Body of pancreas (tissue), 4 donors: Measurements from ENCODE around the gene MYLK. TPM values are rescaled to one million over a fixed set of nuclear protein-coding genes. Genes with fewer than 3 reads are reported as not detected.

Source experiments
- ATAC-seq: fragments of 150-250 bp; one replicate; pipeline ENCODE4 v1.9.1; 2016
- DNase-seq, 4 donors: peaks; one replicate each; pipeline ENCODE4 v3.0.0-alpha.2; 2019
- H3K27ac ChIP-seq, 4 donors: fragments of 200-600 bp; sonication (generic); 1 replicate in 3 of 4; 2 replicates in 1 of 4; pipeline versions ENCODE4 v1.5.1 to v1.6.1; 2016 to 2019; ENCODE audit warnings: mild to moderate bottlenecking in 1 of 4, mixed read lengths in 1 of 4, moderate library complexity in 1 of 4
- H3K27me3 ChIP-seq, 2 donors: fragments of 200-600 bp; sonication (generic); one replicate each; pipeline ENCODE4 v1.6.0; 2016; ENCODE audit warnings: mild to moderate bottlenecking in 1 of 2
- H3K36me3 ChIP-seq, 2 donors: fragments of 200-600 bp; sonication (generic); replicated peaks in 1 of 2; 2 replicates each; pipeline ENCODE4 v1.5.1; 2016; ENCODE audit warnings: low read depth in 2 of 2; ENCODE audit not compliant: insufficient read depth in 1 of 2
- H3K4me1 ChIP-seq: fragments of 200-600 bp; sonication (generic); one replicate; pipeline ENCODE4 v1.6.0; 2016
- H3K4me3 ChIP-seq, 2 donors: fragments of 200-600 bp; sonication (generic); 1 replicate in 1 of 2; 2 replicates in 1 of 2; pipeline ENCODE4 v1.5.1; 2016 to 2019
- H3K9me3 ChIP-seq, 3 donors: fragments of 200-600 bp; sonication (generic); 1 replicate in 2 of 3; 2 replicates in 1 of 3; pipeline ENCODE4 v1.5.1; 2016
- POLR2A ChIP-seq, 3 donors: fragments of 450-650 bp; IDR thresholded peaks; one replicate each; pipeline ENCODE4 v1.6.1; 2016; ENCODE audit warnings: antibody characterized with exemption in 3 of 3, mild to moderate bottlenecking in 2 of 3
- WGBS, 2 donors: methylation state at CpG; one replicate each; pipeline ENCODE4 v1.1.5; 2017; 5-methylcytosine and 5-hydroxymethylcytosine counted together
- intact Hi-C: fragments of 100-400 bp; cut with DNase I; formaldehyde crosslinking; loops from one replicate; pipeline ENCODE4 v1.15.1; 2023
- total RNA-seq, 2 donors: library from RNA; depleted of rRNA; stranded (reverse); fragments of >200 nt; gene quantifications; one replicate each; pipeline ENCODE4 v1.1.0, GENCODE V29; 2016
- TF ChIP-seq, protein P1 (sequence below), 7 experiments: fragments of 450-650 bp in 4 of 7; fragments of 200-600 bp in 3 of 7; sonication (generic) in 3 of 7; IDR thresholded peaks; one replicate each; pipeline ENCODE4 v1.5.1; 2016 to 2019; ENCODE audit warnings: antibody characterized with exemption in 7 of 7

MYLK gene
- total RNA-seq, 2 donors from 2014 or later: 7.6 to 36.6 TPM

DNA sequence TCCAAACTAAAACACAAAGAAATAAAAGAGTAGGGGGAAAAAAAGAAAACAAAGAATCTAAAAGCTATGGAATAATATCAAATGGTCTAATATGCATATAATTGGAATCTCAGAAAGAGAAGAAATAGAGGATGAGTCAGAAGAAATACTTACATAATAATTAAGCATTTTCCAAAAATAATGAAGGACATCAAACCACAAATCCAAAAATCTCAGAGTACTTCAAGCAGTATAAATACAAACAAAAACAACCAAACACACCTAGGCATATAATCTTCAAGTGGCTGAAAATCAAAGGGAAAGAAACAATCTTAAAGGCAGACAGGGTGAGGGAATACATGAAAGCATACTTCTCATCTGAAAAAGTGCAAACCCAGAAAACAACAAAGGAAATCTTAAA lies 46.3 kb downstream of the MYLK start:
- Histone ChIP-seq H3K4me1 (no peaks in the 10 kb centered on the region), H3K27me3 (no peaks in the 10 kb centered on the region), H3K36me3 (no peaks in the 10 kb centered on the region), H3K4me3 (no peak overlapping the region), H3K9me3 (peaks cover 0 to 7% (median 0%) of the 10 kb centered on the region in 3 donors), H3K27ac (no peak overlapping the region)
- DNase-seq (no peak), ATAC-seq (no peak)
- intact Hi-C loops: no loop called here
- TF ChIP-seq, protein P1, sequence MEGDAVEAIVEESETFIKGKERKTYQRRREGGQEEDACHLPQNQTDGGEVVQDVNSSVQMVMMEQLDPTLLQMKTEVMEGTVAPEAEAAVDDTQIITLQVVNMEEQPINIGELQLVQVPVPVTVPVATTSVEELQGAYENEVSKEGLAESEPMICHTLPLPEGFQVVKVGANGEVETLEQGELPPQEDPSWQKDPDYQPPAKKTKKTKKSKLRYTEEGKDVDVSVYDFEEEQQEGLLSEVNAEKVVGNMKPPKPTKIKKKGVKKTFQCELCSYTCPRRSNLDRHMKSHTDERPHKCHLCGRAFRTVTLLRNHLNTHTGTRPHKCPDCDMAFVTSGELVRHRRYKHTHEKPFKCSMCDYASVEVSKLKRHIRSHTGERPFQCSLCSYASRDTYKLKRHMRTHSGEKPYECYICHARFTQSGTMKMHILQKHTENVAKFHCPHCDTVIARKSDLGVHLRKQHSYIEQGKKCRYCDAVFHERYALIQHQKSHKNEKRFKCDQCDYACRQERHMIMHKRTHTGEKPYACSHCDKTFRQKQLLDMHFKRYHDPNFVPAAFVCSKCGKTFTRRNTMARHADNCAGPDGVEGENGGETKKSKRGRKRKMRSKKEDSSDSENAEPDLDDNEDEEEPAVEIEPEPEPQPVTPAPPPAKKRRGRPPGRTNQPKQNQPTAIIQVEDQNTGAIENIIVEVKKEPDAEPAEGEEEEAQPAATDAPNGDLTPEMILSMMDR (IDR thresholded peaks at IDR 0.05): no peak
- no peak for TF ChIP-seq POLR2A (IDR thresholded peaks at IDR 0.05)

DNA sequence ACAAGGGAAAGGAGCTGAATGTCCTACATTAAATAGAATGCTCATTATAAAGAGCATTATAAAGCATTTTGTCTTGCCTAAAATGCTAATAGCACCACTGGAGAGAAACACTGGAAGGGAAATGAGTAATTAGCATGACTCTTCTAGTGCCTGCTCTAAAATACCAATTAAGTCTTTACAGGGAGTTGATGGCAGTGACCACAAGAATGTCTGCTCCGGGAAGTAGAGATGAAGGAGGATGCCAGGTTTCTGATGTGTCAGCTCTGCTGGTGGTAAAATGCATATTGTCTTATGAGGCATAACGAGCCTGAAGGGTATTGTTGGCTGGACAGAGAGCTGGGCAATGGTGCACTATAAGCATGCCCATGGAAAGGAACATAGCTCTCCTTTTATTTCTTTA lies 49.5 kb downstream of the MYLK start:
- no peaks in the 10 kb centered on the region for H3K4me1 ChIP-seq
- no peaks in the 10 kb centered on the region for H3K36me3 ChIP-seq
- peaks cover 0 to 4% (median 0%) of the 10 kb centered on the region in 3 donors for H3K9me3 ChIP-seq
- intact Hi-C loops: no loop called here
- no peaks in the 10 kb centered on the region for H3K27me3 ChIP-seq
- no peak for DNase-seq
- WGBS, 2 donors: 66 to 71% methylated on average over 2 of the region's 2 CpGs
- no peak for ATAC-seq
- no peak overlapping the region for H3K27ac ChIP-seq
- TF ChIP-seq POLR2A (IDR thresholded peaks at IDR 0.05): no peak
- TF ChIP-seq, protein P1 (IDR thresholded peaks at IDR 0.05): no peak
- no peak overlapping the region for H3K4me3 ChIP-seq

DNA sequence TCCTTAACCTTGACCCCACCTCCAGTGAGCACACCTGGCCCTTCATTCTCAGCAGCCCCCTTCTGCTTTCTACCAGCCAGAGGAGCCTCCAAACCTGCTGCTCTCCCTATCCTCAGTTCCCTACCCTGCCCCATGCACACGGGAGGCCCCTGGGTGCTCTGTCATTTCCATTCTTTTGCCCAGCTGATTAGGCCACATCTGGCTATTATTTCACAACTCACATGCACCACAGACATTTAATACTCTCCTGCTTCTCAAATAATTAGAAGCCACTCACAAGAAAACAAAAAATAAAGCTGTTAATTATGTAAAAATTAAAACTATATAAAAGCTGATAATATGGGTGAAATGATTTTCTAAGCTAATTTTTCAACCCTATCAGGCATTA lies 50.7 kb downstream of the MYLK start:
- no peaks in the 10 kb centered on the region for H3K27me3 ChIP-seq
- 63 to 75% methylated on average over 1 of the region's 1 CpG for WGBS, 2 donors
- no peak overlapping the region for H3K4me3 ChIP-seq
- no peak for ATAC-seq
- DNase-seq: no peak
- no peak overlapping the region for H3K27ac ChIP-seq
- H3K36me3 ChIP-seq: no peaks in the 10 kb centered on the region
- no peak for TF ChIP-seq POLR2A (IDR thresholded peaks at IDR 0.05)
- TF ChIP-seq, protein P1 (IDR thresholded peaks at IDR 0.05): no peak
- peaks cover 0 to under 1% (median 0%) of the 10 kb centered on the region in 3 donors for H3K9me3 ChIP-seq
- intact Hi-C loops: no loop called here
- no peaks in the 10 kb centered on the region for H3K4me1 ChIP-seq

DNA sequence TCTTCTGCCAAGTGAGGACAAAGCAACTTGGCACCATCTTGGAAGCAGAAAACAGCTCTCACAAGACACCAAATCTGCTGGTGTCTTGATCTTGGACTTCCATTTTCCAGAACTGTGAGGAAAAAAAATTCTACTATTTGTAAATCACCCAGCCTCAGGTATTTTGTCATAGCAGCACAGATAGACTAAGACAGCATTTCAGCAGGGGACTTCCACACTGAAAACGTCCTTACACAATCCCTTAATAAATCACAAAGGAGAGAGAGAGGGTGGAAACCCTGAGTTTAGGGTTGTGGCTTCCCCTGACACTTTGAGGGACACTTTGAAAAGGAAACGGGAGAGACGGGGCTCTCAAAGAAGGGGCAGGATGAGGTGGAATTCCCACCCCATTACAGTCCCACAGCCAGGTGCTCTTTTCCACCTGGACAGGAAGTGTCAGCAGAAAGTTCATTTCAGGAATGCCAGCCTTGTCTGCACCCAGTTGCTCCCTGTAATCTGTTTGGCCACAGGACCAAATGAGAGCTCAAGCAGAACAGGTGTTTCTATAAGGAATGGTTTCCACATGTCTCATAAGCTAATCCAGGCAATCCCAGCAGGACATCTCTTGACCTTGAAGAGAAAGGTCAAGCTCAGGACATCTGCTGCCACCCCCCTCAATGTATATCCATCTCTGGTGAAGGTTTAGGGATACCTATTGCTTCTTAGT lies 51.3 kb downstream of the MYLK start:
- DNase-seq: no peak
- ATAC-seq: no peak
- Histone ChIP-seq H3K4me1 (no peaks in the 10 kb centered on the region), H3K27me3 (no peaks in the 10 kb centered on the region), H3K27ac (no peak overlapping the region), H3K9me3 (peaks cover 0 to 6% (median 0%) of the 10 kb centered on the region in 3 donors), H3K4me3 (no peak overlapping the region), H3K36me3 (no peaks in the 10 kb centered on the region)
- intact Hi-C loops: no loop called here
- TF ChIP-seq, protein P1 (IDR thresholded peaks at IDR 0.05): no peak
- TF ChIP-seq POLR2A (IDR thresholded peaks at IDR 0.05): no peak
- 45 to 48% methylated on average over 3 of the region's 3 CpGs for WGBS, 2 donors

DNA sequence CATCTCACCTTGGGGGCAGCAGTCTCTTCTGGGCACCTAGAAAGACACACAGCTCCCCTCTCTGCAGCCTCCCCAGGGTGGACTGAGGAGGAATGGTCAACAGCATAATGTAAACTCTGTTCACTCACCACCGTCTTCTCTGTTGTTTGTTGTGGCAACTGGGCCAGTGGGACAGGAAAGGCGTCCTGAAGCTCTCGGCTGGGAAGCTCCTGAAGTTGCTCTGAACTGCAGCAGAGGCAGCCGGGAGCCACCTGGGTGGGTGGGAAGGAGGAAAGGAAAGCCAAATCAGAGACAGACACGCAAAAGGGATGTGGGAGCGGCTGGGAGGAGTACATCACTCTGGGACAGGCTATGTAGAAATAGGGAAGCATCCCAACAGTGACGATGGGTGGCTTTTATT lies 52.7 kb downstream of the MYLK start:
- TF ChIP-seq POLR2A (IDR thresholded peaks at IDR 0.05): no peak
- TF ChIP-seq, protein P1 (IDR thresholded peaks at IDR 0.05): no peak
- H3K36me3 ChIP-seq: no peaks in the 10 kb centered on the region
- no peaks in the 10 kb centered on the region for H3K27me3 ChIP-seq
- H3K4me3 ChIP-seq: no peak overlapping the region
- no peaks in the 10 kb centered on the region for H3K4me1 ChIP-seq
- peaks cover 0 to 7% (median 0%) of the 10 kb centered on the region in 3 donors for H3K9me3 ChIP-seq
- 75 to 78% methylated on average over 7 of the region's 7 CpGs for WGBS, 2 donors
- ATAC-seq: no peak
- DNase-seq: no peak
- intact Hi-C loops: no loop called here
- H3K27ac ChIP-seq: no peak overlapping the region
